Activated naive CD8-positive, alpha-beta T cell treated with anti-CD3 and anti-CD28 coated beads, Interleukin-2, amount 50 U/mL, for 24 hours (primary cell): ENCODE measurements around the gene RPS28.
"Not testable (repeated sequence)": the region's sequence is repeated elsewhere in the genome, so short reads cannot be mapped to it uniquely, and the experiment has no call there.

Experiments
- ATAC-seq: fragments of 150-1000 bp; cut with Tn5 transposase; one replicate; pipeline ENCODE4 v1.10.0; 2021
- DNase-seq: peaks from one replicate; pipeline ENCODE4 v3.0.0; 2021
- H3K27ac Mint-ChIP-seq: one replicate; pipeline ENCODE4 v1.8.0; 2021; ENCODE audit warnings: mild to moderate bottlenecking, mixed read lengths
- H3K27me3 Mint-ChIP-seq: one replicate; pipeline ENCODE4 v1.8.0; 2021; ENCODE audit warnings: mixed read lengths
- H3K36me3 Mint-ChIP-seq: one replicate; pipeline ENCODE4 v1.8.0; 2021; ENCODE audit warnings: low read depth, mixed read lengths
- H3K4me1 Mint-ChIP-seq: one replicate; pipeline ENCODE4 v1.8.0; 2021; ENCODE audit warnings: mixed read lengths
- H3K4me3 Mint-ChIP-seq: one replicate; pipeline ENCODE4 v1.8.0; 2021; ENCODE audit warnings: mild to moderate bottlenecking, moderate library complexity, mixed read lengths
- H3K9me3 Mint-ChIP-seq: one replicate; pipeline ENCODE4 v1.8.0; 2021; ENCODE audit warnings: mixed read lengths

Gene RPS28

DNA sequence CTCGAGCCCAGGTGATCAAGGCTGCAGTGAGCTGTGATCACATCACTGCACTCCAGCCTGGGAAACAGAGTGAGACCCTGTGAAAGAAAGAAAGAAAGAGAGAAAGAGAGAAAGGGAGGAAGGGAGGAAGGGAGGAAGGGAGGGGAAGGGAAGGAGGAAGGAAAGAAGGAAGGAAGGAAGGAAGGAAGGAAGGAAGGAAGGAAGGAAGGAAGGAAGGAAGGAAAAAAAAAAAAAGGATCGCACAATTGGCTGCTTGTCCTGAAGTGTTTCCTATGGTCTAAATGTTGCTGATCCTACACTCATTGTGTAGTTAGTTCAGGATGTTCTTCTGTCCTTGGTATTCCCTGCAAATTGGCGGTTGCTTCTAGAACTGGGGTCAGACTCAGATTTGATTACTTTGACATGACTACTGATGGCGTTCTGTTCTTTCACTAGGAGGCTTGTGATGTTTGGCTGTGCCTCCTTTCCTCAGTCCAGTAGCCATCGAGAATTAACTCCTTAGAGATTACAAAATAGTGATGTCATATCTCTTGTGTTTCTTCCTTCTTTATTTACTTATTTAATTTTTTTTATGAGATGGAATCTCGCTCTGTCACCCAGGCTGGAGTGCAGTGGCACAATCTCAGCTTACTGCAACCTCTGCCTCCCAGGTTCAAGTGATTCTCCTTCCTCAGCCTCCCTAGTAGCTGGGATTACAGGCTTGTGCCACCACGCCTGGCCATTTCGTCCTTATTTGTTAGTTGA is 28.5 kb downstream of the RPS28 start:
- H3K36me3 Mint-ChIP-seq, H3K4me3 Mint-ChIP-seq, ATAC-seq, H3K4me1 Mint-ChIP-seq, H3K9me3 Mint-ChIP-seq, DNase-seq, H3K27ac Mint-ChIP-seq: not testable (repeated sequence)
- H3K27me3 Mint-ChIP-seq, result peaks cover 22% of the 10 kb centered on the region

DNA sequence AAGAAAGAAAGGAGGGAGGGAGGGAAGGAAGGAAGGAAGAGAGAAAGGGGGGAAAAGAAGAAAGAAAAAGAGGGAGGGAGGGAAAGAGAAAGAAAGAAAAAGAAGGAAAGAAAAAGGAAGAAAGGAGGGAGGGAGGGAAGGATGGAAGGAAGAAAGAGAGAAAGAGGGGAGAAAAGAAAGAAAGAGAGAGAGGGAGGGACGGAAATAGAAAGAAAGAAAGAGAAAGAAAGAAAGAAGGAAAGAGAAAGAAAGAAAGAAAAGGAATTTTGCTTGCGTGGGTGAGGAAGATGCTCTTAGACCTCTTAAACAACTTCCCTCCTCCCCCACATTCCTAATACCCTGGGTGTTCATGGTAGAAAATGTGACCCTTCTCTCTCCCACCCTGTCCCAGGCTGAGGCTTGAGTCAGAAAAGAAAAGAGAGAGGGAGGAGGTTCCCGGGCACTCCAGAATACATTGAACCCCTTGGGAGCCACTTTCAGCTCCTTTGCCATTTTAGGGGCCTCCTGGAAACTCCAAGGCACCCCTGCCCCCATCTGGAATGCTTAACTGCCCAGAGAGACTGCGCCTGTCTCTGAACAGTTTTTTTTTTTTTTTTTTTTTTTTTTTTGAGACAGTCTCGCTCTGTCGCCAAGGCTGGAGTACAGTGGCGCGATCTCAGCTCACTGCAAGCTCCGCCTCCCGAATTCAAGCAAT is 31.0 kb downstream of the RPS28 start:
- Mint-ChIP-seq H3K27me3 (peaks cover 20% of the 10 kb centered on the region), H3K4me1 (peaks cover 15% of the 10 kb centered on the region), H3K36me3 (no peaks in the 10 kb centered on the region), H3K27ac (no peak overlapping the region), H3K4me3 (no peak overlapping the region), H3K9me3 (no peaks in the 10 kb centered on the region)
- DNase-seq, result no peak
- ATAC-seq, result no peak

DNA sequence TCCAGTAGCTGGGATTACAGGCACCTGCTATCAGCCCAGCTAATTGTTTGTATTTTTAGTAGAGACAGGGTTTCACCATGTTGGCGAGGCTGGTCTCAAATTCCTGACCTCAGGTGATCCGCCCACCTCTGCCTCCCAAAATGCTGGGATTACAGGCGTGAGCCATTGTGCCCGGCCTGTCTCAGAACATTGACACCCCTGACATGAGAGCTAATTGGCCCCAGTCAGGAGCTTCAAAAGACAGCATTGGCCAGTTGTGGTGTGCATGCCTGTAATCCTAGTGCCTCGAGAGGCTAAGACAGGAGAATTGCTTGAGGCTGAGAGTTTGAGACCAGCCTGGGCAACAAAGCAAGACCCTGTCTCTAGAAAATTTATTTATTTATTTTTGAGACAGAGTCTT is 31.5 kb downstream of the RPS28 start:
- not testable (repeated sequence) for H3K27ac Mint-ChIP-seq, H3K4me3 Mint-ChIP-seq, DNase-seq, H3K36me3 Mint-ChIP-seq, ATAC-seq, H3K9me3 Mint-ChIP-seq
- Mint-ChIP-seq H3K27me3 (peaks cover 20% of the 10 kb centered on the region), H3K4me1 (peaks cover 15% of the 10 kb centered on the region)

DNA sequence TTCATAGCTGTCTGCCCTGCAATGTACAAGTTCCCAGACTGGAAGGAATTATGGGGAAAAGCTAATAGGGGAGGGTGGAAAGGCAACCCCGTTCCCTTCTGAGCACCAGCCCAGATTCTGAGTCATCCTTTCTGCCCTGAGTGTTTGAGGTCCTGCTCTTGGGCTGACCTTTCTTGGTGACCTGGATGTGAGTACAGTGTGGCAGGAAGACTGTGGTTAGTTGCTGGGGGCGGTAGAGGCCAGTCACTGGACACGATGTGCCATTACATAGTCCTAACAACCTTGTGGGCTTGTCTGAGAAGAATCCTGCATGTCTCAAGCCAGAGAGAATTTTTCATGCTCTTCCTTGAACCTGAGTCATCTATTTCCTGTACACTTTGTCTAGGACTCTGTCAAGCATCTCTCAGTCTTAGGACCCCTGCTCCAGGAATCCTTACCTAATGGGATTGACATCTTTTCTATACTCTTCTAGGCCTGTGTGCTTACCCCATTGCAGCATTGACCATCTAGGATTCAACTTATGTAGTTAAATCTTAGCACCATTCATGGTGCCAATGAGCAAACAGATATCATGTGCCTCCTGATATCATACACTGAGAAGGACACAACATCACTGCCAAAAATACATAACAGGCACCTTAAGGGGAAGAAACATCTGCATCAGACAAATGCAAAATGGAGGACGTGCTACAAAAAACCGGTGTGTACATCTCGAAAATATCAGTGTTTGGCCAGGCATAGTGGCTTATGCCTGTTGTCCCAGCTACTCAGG is 34.5 kb downstream of the RPS28 start:
- peak overlapping the region; percentile 34 for H3K27ac Mint-ChIP-seq
- DNase-seq (no peak), ATAC-seq (peak; percentile 82)
- no peak overlapping the region for H3K4me3 Mint-ChIP-seq
- H3K36me3 Mint-ChIP-seq, result no peaks in the 10 kb centered on the region
- peaks cover 15% of the 10 kb centered on the region for H3K4me1 Mint-ChIP-seq
- H3K27me3 Mint-ChIP-seq, result peaks cover 22% of the 10 kb centered on the region
- no peaks in the 10 kb centered on the region for H3K9me3 Mint-ChIP-seq

DNA sequence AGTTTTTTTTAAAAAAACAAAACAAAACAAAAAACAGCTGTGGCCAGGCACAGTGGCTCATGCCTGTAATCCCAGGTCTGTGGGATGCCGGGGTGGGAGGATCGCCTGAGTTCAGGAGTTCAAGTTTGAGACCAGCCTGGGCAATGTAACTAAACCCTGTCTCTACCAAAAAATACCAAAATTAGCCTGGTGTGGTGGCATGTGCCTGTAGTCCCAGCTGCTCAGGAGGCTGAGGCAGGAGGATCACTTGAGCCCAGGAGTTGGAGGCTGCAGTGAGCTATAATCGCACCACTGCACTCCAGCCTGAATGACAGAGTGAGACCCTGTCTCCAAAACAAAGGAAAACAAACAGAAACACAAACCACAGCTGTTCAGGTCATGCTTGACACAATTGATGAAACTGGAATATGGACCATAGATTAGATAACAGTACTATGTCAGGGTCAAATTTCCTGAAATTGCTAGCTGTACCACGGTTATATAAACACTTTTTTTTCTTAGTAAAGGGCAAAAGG is 35.8 kb downstream of the RPS28 start:
- no peak overlapping the region for H3K4me3 Mint-ChIP-seq
- H3K27ac Mint-ChIP-seq, result no peak overlapping the region
- peaks cover 20% of the 10 kb centered on the region for H3K4me1 Mint-ChIP-seq
- H3K9me3 Mint-ChIP-seq, result no peaks in the 10 kb centered on the region
- DNase-seq (no peak), ATAC-seq (no peak)
- H3K36me3 Mint-ChIP-seq, result no peaks in the 10 kb centered on the region
- H3K27me3 Mint-ChIP-seq, result peaks cover 15% of the 10 kb centered on the region

DNA sequence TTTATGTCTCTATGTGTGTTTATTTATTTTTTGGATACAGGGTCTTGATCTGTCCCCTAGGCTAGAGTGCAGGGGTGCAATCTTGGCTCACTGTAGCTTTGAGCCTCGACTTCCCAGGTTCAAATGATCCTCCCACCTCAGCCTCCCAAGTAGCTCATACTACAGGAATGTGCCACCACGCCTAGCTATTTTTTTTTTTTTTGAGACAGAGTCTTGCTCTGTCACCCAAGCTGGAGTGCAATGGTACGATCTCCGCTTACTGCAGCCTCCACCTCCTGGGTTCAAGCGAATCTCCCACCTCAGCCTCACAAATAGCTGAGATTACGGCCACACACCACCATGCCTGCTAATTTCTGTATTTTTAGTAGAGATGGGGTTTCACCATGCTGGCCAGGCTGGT is 37.7 kb downstream of the RPS28 start:
- peaks cover 32% of the 10 kb centered on the region for H3K4me1 Mint-ChIP-seq
- no peaks in the 10 kb centered on the region for H3K36me3 Mint-ChIP-seq
- no peak for DNase-seq
- H3K9me3 Mint-ChIP-seq, result no peaks in the 10 kb centered on the region
- ATAC-seq, result no peak
- no peak overlapping the region for H3K4me3 Mint-ChIP-seq
- peaks cover 22% of the 10 kb centered on the region for H3K27me3 Mint-ChIP-seq
- H3K27ac Mint-ChIP-seq, result no peak overlapping the region

DNA sequence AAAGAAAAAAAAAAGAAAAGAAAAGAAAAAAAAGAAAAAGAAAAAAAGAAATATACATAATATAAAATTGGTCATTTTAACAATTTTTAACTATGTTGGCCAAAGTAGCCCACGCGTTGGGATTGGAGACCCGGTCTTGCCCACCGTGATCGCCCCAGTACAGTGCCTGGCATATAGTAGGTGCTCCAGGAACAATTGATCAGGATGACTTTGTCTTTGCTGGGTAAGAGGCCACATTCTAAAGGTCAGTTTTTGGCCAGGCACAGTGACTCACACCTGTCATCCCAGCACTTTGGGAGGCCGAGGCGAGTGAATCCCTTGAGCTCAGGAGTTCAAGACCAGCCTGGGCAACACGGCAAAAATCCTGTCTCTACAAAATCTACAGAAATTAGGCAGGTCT is 38.9 kb downstream of the RPS28 start:
- peaks cover 27% of the 10 kb centered on the region for H3K27me3 Mint-ChIP-seq
- no peak for ATAC-seq
- H3K4me3 Mint-ChIP-seq, result no peak overlapping the region
- H3K27ac Mint-ChIP-seq, result no peak overlapping the region
- H3K36me3 Mint-ChIP-seq, result no peaks in the 10 kb centered on the region
- H3K4me1 Mint-ChIP-seq, result peaks cover 32% of the 10 kb centered on the region
- H3K9me3 Mint-ChIP-seq, result no peaks in the 10 kb centered on the region
- DNase-seq, result no peak

DNA sequence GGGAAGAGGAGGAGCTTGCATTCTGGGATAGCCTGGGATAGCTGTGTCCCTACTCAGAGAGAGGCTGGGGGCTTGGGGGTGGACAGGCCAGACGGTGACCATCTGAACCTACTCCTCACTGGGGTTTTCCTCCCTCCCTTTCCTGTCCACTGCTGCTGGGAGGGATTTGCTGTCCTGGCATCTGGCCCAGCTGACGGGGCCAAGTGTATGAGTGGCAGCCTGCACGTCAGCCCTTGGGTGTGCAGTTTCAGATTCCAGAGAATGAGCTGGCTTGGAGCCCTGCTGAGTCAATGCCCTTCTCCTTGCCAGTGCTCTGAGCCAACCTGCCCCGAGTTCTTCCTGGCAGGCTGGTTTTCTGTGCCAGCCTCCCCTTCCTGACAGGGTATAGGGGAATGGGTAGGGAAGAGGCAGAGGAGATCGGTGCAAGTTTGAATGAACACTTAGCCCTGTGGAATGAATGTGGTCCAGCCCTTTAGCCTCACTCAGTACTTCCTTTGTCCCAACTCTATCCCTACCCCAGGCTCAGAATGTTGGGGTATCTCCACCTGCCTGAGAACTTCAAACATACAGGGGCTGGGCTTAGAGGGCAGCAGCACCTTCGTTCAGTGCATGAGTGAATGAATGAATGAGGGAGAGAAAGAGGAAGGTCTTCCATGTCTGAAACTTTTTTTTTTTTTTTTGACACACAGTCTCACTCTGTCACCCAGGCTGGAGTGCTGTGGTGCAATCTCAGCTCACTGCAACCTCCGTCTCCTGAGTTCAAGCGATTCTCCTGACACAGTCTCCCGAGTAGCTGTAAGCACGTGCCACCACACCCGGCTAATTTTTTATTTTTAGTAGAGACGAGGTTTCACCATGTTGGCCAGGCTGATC is 40.9 kb downstream of the RPS28 start:
- Mint-ChIP-seq H3K9me3 (no peaks in the 10 kb centered on the region), H3K36me3 (no peaks in the 10 kb centered on the region), H3K4me1 (peaks cover 22% of the 10 kb centered on the region), H3K27me3 (peaks cover 45% of the 10 kb centered on the region), H3K4me3 (peak overlapping the region; percentile 16), H3K27ac (no peak overlapping the region)
- DNase-seq (peak; percentile 51), ATAC-seq (peak; percentile 77)

DNA sequence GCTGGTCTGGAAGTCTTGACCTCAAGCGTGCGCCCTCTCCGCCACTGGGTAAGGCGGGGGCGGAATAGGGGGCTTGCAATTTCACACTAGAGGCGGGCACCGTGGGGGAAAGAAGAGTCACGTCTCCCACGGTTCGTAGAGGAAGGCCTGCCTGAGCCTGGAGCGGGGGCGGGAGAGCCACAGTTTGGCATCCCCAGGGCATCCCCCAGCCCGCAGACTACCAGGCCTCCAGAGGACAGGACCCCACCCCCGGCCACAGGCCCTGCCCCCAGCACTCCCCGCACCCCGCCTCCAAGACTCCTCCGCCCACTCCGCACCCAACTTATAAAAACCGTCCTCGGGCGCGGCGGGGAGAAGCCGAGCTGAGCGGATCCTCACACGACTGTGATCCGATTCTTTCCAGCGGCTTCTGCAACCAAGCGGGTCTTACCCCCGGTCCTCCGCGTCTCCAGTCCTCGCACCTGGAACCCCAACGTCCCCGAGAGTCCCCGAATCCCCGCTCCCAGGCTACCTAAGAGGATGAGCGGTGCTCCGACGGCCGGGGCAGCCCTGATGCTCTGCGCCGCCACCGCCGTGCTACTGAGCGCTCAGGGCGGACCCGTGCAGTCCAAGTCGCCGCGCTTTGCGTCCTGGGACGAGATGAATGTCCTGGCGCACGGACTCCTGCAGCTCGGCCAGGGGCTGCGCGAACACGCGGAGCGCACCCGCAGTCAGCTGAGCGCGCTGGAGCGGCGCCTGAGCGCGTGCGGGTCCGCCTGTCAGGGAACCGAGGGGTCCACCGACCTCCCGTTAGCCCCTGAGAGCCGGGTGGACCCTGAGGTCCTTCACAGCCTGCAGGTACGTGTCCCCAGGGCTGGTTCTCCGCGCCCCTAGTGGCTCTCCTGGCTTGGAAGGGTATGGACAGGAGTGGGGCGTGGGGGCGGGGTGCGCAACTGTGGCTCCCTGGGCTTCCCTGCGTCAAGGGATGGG is 42.8 kb downstream of the RPS28 start, which contains the start of gene ANGPTL4:
ANGPTL4 (plus strand) TSS at position 353 of the 969 bp plus-strand sequence; CDS start at position 520, 167 bp downstream.
- peaks cover 25% of the 10 kb centered on the region for H3K4me1 Mint-ChIP-seq

DNA sequence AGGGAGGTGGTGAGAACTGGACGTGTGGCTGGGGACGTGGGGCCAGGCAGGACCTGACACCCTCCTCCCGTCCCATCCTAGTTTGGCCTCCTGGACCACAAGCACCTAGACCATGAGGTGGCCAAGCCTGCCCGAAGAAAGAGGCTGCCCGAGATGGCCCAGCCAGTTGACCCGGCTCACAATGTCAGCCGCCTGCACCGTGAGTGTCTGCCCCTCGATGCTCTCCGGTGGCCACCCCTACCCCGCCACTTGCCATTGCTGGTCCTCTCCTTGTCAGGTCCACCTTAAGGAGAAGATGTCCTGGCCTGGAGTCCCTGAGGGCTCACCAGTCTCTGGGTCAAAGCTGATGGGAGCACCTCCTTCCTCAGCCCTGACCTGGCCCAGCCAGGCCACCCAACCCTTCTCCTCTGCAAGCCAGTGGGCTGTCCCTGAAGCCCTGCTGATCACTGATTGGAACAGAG is 44.9 kb downstream of the RPS28 start:
- no peaks in the 10 kb centered on the region for H3K9me3 Mint-ChIP-seq
- peaks cover 1% of the 10 kb centered on the region for H3K36me3 Mint-ChIP-seq
- DNase-seq (no peak), ATAC-seq (no peak)
- peaks cover 55% of the 10 kb centered on the region for H3K27me3 Mint-ChIP-seq
- no peak overlapping the region for H3K4me3 Mint-ChIP-seq
- no peak overlapping the region for H3K27ac Mint-ChIP-seq
- peaks cover 31% of the 10 kb centered on the region for H3K4me1 Mint-ChIP-seq

More for the DNA sequence above, 42.8 kb downstream of the RPS28 start, which contains the start of gene ANGPTL4:
- H3K36me3 Mint-ChIP-seq, result peaks cover 1% of the 10 kb centered on the region
- peak; percentile 80 for DNase-seq
- H3K27ac Mint-ChIP-seq, result peak within 1 kb of the TSS; percentile 56
- peak; percentile 65 for ATAC-seq
- H3K27me3 Mint-ChIP-seq, result peaks cover 58% of the 10 kb centered on the region
- no peaks in the 10 kb centered on the region for H3K9me3 Mint-ChIP-seq
- H3K4me3 Mint-ChIP-seq, result peak within 1 kb of the TSS; percentile 79

DNA sequence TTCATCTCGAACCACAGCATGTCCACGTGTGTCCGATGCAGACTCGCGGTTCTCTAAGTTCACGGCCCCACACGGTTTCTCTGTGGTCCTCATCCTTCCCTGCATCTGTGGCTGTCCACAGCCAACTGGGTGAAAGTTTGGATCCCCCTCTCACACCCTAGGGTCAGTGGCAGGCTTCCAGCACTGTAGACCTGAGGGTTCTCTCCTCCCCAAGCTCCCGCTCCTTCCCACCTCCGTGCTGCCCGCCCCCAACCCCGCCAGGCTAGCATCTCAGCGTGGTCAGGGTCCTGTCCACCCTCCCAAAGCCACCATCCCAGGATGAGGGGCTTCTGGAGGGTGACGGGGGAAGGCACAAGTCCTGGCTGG is 45.6 kb downstream of the RPS28 start:
- Mint-ChIP-seq H3K4me3 (no peak overlapping the region), H3K9me3 (no peaks in the 10 kb centered on the region), H3K4me1 (peaks cover 28% of the 10 kb centered on the region), H3K27ac (no peak overlapping the region), H3K27me3 (peaks cover 51% of the 10 kb centered on the region), H3K36me3 (peaks cover 1% of the 10 kb centered on the region)
- ATAC-seq, result no peak
- no peak for DNase-seq

DNA sequence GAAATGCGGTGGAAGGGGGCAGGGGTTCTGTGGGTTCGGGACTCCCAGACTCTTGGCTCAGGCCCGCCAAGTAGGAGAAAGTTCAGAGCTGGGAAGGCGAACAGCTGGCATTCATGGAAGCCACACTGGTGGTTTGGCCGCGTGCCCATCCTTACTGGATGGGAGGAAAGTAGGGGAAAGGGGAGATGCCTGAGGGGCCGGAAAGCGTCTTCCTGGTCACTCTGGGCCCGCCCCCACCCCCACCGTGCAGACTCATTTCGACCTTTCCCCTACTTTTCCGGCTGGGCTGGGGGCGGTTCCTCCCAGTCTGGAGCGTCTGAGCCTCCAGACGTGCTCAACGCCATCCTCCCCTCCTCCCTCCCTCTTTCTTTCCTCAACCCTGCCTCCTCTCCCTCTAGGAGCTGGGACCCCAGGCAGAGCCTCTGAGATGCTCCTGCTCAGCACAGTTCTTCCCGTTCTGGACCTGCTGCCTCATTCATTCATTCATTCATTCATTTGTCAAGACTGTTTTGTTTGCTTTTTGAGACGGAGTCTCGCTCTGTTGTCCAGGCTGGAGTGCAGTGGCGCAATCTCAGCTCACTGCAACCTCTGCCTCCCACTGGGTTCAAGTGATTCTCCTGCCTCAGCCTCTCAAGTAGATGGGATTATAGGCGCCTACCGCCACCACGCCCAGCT is 46.2 kb downstream of the RPS28 start:
- H3K27me3 Mint-ChIP-seq, result peaks cover 46% of the 10 kb centered on the region
- H3K4me1 Mint-ChIP-seq, result peaks cover 22% of the 10 kb centered on the region
- H3K27ac Mint-ChIP-seq, result no peak overlapping the region
- ATAC-seq (no peak), DNase-seq (no peak)
- H3K36me3 Mint-ChIP-seq, result peaks cover 1% of the 10 kb centered on the region
- H3K9me3 Mint-ChIP-seq, result no peaks in the 10 kb centered on the region
- H3K4me3 Mint-ChIP-seq, result no peak overlapping the region
